ENCODE results near the gene TMEM229A. TPM values are rescaled to one million over a fixed set of nuclear protein-coding genes. Genes with fewer than 3 reads are reported as not detected.

Gene TMEM229A
- total RNA-seq, 1 donor from 2014 or later = not detected

DNA sequence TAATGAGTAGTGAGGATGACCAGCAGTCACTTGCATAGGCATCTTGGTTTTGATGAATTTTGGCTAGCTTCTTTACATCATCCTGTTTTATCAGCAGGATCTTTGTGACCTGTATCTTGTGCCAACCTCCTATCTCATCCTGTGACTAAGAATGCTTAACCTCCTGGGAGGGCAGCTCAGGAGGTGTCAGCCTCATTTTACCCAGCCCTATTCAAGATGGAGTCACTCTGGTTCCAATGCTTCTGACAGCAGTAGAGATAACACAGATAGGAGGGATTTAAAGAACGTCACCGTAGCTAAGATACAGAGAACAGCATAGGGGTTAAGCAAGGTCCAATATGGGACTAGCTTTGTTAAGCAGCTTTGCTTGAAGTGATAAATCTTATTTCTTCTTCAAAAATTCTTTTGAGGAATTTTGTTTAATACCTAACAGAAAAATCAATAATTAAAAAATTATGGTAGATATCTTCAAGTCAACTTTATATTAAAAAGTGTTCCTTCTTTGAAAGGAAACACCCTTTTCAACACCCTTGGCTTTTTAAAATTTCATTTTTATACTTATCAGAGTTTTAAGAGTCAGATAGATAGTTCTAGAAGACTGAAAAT, 39.9 kb downstream of the TMEM229A start:
- no peak overlapping the region for H3K9ac ChIP-seq (ENCODE audit: low read depth in 1 of 3, low read length in 3 of 3)
- no peaks in the 10 kb centered on the region for H3K36me3 ChIP-seq (ENCODE audit: control insufficient read depth in 3 of 3, insufficient read depth in 3 of 3, low read length in 3 of 3)
- H3K27me3 ChIP-seq (ENCODE audit: control insufficient read depth in 3 of 3, insufficient read depth in 3 of 3, low read length in 3 of 3) = no peaks in the 10 kb centered on the region
- H3K4me1 ChIP-seq (ENCODE audit: control insufficient read depth in 3 of 3, insufficient read depth in 3 of 3, low read length in 3 of 3) = no peaks in the 10 kb centered on the region
- H3K27ac ChIP-seq (ENCODE audit: low read depth, low read length) = no peak overlapping the region
- no peaks in the 10 kb centered on the region for H3K9me3 ChIP-seq (ENCODE audit: control insufficient read depth in 3 of 3, low read length in 3 of 3)
- no peak overlapping the region for H3K4me3 ChIP-seq (ENCODE audit: low read length in 3 of 3)

DNA sequence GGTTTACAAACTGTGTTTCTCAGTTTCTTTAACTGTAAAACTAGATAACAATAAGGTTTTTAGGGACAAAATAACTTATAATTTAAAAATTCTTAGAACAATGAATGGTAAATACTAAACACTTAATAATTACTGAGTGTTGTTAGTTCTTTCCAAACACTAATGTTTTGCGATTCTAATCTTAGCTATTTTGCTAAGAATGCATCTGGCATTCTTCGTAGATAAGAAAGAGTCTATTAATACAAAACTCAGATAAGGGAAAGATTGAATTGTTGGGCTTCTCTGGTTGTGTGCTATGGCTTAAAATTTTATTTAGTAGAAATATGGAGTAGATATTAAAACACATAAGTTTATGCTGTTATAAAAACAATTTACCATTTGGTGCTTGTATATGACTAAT, 45.4 kb downstream of the TMEM229A start:
- no peaks in the 10 kb centered on the region for H3K36me3 ChIP-seq (ENCODE audit: control insufficient read depth in 3 of 3, insufficient read depth in 3 of 3, low read length in 3 of 3)
- no peak overlapping the region for H3K27ac ChIP-seq (ENCODE audit: low read depth, low read length)
- no peak overlapping the region for H3K4me3 ChIP-seq (ENCODE audit: low read length in 3 of 3)
- H3K27me3 ChIP-seq (ENCODE audit: control insufficient read depth in 3 of 3, insufficient read depth in 3 of 3, low read length in 3 of 3) = no peaks in the 10 kb centered on the region
- no peak overlapping the region for H3K9ac ChIP-seq (ENCODE audit: low read depth in 1 of 3, low read length in 3 of 3)
- no peaks in the 10 kb centered on the region for H3K9me3 ChIP-seq (ENCODE audit: control insufficient read depth in 3 of 3, low read length in 3 of 3)
- H3K4me1 ChIP-seq (ENCODE audit: control insufficient read depth in 3 of 3, insufficient read depth in 3 of 3, low read length in 3 of 3) = no peaks in the 10 kb centered on the region

Other genes starting within 250 kb of the TMEM229A start
- gene HYAL4, start 187.9 kb downstream of the TMEM229A start, total RNA-seq = under 0.01 TPM
- gene SPAM1, start 107.8 kb downstream of the TMEM229A start, total RNA-seq = not detected